Activated T-cell treated with anti-CD3 and anti-CD28 coated beads, Interleukin-2, amount 50 U/mL, for 72 hours (primary cell): ENCODE measurements around the gene RBPMS2. TPM values are rescaled to one million over a fixed set of nuclear protein-coding genes. Genes with fewer than 3 reads are reported as not detected.
A peak's percentile ranks its signal among the peaks of the same experiment; 100 is the strongest.
"Not testable (repeated sequence)": the region's sequence is repeated elsewhere in the genome, so short reads cannot be mapped to it uniquely, and the experiment has no call there.

Experiments
- ATAC-seq, 2 donors: fragments of 150-1000 bp; cut with Tn5 transposase; replicated peaks in 1 of 2; 2 replicates each; pipeline ENCODE4 v1.10.0; 2021; ENCODE audit warnings: moderate library complexity in 2 of 2, mild to moderate bottlenecking in 1 of 2
- DNase-seq, 2 donors: peaks; one replicate each; pipeline ENCODE4 v3.0.0; 2021 to 2022; ENCODE audit warnings: mixed read lengths in 1 of 2
- H3K27ac Mint-ChIP-seq: one replicate; pipeline ENCODE4 v1.8.0; 2022; ENCODE audit warnings: mild to moderate bottlenecking, moderate library complexity, mixed read lengths
- H3K27me3 Mint-ChIP-seq: one replicate; pipeline ENCODE4 v1.8.0; 2022; ENCODE audit warnings: low read depth, mixed read lengths
- H3K36me3 Mint-ChIP-seq, 2 donors: one replicate each; pipeline ENCODE4 v1.8.0; 2022; ENCODE audit warnings: mixed read lengths in 2 of 2, mild to moderate bottlenecking in 1 of 2; ENCODE audit not compliant: insufficient read depth in 2 of 2
- H3K4me1 Mint-ChIP-seq: one replicate; pipeline ENCODE4 v1.8.0; 2022; ENCODE audit warnings: low read depth, mixed read lengths
- H3K4me3 Mint-ChIP-seq, 2 donors: one replicate each; pipeline ENCODE4 v1.8.0; 2022; ENCODE audit warnings: mild to moderate bottlenecking in 2 of 2, mixed read lengths in 2 of 2, moderate library complexity in 2 of 2
- H3K9me3 Mint-ChIP-seq, 2 donors: one replicate each; pipeline ENCODE4 v1.8.0; 2022; ENCODE audit warnings: mixed read lengths in 2 of 2
- total RNA-seq, 2 donors: library from RNA; stranded (reverse); gene quantifications; one replicate each; pipeline ENCODE4 v1.2.3, GENCODE V29; 2022

RBPMS2 gene
- total RNA-seq, 2 donors from 2014 or later = 0.14 TPM; not detected in 1

DNA sequence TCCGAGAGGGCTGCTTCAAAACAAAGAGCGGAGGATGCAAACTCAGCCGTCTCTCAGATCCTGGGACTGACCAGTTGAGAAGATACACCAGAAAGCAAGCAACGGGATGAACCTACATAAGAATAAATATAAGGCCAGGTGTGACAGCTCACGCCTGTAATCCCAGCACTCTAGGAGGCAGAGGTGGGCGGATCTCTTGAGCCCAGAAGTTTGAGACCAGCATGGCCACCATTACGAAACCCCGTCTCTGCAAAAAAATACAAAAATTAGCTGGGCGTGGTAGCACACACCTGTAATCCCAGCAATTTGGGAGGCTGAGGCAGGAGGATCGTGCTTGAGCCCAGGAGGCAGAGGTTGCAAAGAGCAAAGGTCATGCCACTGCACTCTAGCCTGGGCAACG lies 31.7 kb downstream of the RBPMS2 start:
- H3K36me3 Mint-ChIP-seq = no peaks in the 10 kb centered on the region

DNA sequence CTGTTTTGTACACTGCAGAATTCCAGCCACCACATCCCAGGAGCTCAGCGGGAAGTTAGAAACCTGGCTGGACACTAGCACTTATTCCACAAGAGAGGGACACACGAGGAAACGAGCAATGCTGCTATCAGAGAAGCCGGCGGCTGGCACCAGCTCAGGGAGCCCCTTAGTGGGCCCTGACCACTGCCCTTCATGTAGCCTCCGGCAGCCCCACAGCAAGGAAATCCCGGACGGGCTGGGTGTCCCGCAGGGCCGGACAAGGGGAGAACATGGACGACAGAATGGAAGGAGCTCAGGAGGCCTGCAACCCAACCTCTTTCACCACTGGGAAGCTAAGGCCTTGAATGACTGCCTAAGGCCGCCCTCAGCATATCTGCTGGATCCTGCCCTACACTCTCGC lies 32.5 kb downstream of the RBPMS2 start:
- Mint-ChIP-seq H3K36me3 (no peaks in the 10 kb centered on the region), H3K4me3 (no peak overlapping the region), H3K4me1 (no peaks in the 10 kb centered on the region), H3K27me3 (peaks cover 10% of the 10 kb centered on the region), H3K9me3 (no peaks in the 10 kb centered on the region), H3K27ac (no peak overlapping the region)
- DNase-seq (no peak), ATAC-seq (no peak)

More for the DNA sequence above, 31.7 kb downstream of the RBPMS2 start:
- no peak for ATAC-seq
- Mint-ChIP-seq H3K27me3 (peaks cover 10% of the 10 kb centered on the region), H3K27ac (no peak overlapping the region), H3K9me3 (no peaks in the 10 kb centered on the region), H3K4me1 (no peaks in the 10 kb centered on the region), H3K4me3 (no peak overlapping the region)
- DNase-seq = no peak

DNA sequence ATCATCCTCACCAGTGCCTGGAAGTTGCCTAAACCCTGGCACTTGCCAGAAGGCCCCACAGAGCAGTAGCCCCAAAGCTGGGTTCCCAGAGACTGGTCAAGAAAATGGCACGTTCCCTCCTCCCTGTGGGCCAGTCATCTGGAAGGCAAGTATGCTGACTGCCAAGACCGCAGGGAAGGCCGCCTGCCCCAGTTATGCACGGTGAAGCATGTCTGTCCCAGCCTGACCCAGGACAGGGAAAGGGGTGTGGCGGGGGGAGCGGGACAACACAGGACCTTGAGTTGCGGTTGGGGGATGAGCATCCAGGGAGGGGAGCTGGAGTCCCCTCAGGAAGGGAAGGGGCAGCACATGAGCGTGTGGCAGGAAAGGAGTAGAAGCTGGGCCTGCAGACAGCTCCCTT lies 33.0 kb downstream of the RBPMS2 start:
- Mint-ChIP-seq H3K27me3 (peaks cover 5% of the 10 kb centered on the region), H3K4me3 (no peak overlapping the region), H3K9me3 (no peaks in the 10 kb centered on the region), H3K27ac (no peak overlapping the region), H3K36me3 (no peaks in the 10 kb centered on the region), H3K4me1 (no peaks in the 10 kb centered on the region)
- ATAC-seq (no peak), DNase-seq (no peak)

DNA sequence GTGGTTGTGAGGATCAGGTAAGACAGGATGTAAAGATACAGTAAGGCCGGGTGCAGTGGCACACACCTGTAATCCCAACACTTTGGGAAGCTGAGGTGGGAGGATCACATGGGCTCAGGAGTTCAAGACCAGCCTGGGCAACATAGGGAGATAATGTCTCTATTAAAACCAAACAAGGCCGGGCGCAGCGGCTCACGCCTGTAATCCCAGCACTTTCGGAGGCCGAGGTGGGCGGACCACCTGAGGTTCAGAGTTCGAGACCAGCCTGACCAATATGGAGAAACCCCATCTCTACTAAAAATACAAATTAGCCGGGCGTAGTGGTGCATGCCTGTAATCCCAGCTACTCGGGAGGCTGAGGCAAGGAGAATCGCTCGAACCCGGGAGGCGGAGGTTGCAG lies 33.7 kb downstream of the RBPMS2 start:
- ATAC-seq, H3K4me1 Mint-ChIP-seq, H3K27ac Mint-ChIP-seq, H3K27me3 Mint-ChIP-seq, H3K9me3 Mint-ChIP-seq, H3K4me3 Mint-ChIP-seq, DNase-seq, H3K36me3 Mint-ChIP-seq: not testable (repeated sequence)

DNA sequence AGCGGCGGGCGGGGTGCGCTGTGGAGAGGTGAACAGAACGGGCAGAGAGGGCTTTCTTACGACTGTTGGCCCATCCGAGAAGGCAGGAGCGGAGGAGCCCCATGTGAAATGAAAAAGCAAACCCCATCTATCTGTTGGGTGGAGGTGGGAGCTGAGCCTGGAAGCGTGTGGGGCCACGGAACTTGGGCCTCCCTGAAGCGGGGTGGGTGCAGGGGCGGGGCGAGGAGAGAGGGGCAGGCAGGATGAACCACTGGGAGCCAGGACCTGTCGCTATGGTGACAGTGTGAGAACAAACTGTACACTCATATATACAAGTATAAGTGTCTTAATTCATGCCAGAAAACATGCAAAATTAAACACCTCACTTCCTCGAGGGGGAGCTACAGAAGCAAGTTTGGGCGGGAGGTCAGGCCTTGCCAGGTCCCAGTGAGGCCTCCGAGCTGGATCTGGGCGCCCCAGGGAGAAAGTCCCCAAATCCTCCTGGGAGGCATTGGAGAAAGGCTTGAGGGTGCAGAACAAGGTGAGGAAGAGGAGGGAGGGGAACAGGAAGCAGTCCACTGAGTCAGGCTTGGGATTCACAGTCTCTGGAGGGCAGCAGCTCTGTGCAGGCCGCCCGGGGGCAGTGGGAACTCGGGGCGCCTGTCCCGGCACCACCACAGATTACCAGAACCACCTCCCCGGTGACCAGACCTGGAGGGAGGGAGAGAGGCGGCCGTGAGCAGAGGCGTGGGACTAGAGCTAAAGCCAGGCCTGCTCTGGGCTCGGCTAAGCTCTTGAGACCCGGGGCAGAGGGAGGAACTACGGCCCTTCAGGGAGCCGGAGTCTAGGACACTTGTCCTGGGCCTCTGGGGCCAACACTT lies 34.8 kb downstream of the RBPMS2 start:
- no peaks in the 10 kb centered on the region for H3K36me3 Mint-ChIP-seq
- no peak overlapping the region for H3K27ac Mint-ChIP-seq
- H3K9me3 Mint-ChIP-seq = no peaks in the 10 kb centered on the region
- no peak overlapping the region for H3K4me3 Mint-ChIP-seq
- no peak for ATAC-seq
- H3K4me1 Mint-ChIP-seq = no peaks in the 10 kb centered on the region
- DNase-seq = no peak
- H3K27me3 Mint-ChIP-seq = no peaks in the 10 kb centered on the region

DNA sequence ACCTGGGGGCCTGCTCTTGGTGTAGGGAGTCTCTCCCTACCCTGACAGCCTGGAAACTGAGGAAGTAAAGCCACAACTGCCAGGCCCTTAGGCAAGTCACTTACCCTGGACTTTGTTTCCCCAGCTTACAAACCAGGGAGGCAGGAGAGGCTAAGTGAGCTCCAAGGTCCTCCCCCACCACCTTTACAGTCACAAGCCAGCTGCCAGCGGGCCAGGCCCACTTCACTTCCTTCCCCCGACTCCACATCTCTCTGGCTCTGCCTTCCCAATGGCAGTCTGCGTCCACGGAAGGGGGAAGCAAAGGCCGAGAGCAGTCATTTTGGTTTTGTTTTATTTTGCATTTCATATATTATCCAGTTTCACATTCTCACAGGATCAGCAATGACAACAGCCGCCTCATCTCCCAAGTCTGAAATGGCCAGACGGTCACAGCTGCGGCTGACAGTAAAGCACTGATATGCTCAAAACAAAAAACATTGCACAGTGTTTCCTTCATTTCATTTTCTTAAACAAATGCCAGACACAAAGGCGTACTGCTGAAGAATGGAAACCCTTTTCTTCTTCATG lies 35.7 kb downstream of the RBPMS2 start:
- H3K4me1 Mint-ChIP-seq = no peaks in the 10 kb centered on the region
- H3K9me3 Mint-ChIP-seq = no peaks in the 10 kb centered on the region
- H3K36me3 Mint-ChIP-seq = no peaks in the 10 kb centered on the region
- no peaks in the 10 kb centered on the region for H3K27me3 Mint-ChIP-seq
- ATAC-seq (no peak), DNase-seq (no peak)
- no peak overlapping the region for H3K27ac Mint-ChIP-seq
- no peak overlapping the region for H3K4me3 Mint-ChIP-seq

DNA sequence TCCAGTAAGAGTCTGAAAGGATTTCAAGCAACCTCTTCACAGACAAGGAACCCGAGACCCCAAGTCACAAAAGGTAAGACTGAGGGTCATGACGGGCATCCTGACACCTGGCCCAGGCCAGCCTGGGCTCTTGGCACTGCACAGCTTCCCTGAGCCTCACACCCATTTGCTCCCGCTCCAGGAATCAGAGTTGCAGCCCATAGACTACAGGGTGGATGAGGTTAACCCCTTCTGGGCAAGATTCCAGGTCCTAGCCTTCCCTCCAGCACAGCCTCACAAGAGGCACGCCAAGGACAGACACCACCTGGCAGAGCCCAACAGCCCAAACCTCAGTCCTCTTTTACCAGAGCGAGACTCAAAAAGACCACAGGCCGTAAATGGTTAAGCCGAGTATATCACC lies 36.2 kb downstream of the RBPMS2 start:
- no peak for ATAC-seq
- Mint-ChIP-seq H3K4me3 (no peak overlapping the region), H3K27ac (no peak overlapping the region), H3K4me1 (no peaks in the 10 kb centered on the region), H3K27me3 (no peaks in the 10 kb centered on the region), H3K36me3 (no peaks in the 10 kb centered on the region), H3K9me3 (no peaks in the 10 kb centered on the region)
- DNase-seq = no peak

DNA sequence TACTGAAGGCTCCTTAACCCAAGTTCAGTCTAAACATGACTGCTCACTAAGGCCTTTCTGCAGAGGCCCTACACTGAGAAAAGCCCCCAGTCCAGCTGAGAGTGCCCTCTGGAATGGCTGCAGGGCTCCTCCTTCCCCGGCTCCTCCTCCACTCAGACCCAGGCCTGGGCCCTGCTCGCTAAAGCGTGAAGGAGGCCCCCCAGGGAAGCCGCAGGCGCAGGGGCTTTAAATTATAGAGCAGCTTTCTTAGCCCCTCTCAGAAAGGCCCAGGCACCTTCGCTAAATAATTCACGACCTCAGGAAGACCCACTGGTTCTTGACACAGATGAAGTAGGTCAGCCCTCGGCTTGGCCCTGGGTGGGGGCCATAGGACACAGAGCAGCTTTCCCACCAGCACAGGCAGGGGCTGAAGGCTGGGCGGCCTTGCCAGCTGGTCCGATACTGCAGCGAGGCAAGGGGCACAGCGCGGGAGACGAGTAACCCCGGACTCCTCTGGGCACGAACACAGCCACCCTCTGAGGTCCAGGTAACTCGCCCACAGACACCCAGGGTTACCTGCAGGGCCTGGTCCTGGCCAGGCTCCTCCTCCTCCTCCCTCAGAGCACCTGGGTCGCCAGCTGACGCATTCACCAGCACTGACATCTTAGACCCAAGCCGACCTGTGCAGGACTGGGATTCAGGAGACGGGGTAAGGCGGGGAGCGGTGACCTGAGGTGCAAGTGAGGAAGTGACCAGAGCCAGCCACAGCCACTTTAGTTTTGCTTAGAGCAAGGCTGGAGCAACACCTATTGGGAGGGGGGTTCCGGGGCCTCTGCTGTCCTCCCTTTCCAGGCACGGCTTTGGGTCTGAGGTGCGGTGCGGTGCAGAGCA lies 36.9 kb downstream of the RBPMS2 start:
- no peak for ATAC-seq
- no peak overlapping the region for H3K27ac Mint-ChIP-seq

DNA sequence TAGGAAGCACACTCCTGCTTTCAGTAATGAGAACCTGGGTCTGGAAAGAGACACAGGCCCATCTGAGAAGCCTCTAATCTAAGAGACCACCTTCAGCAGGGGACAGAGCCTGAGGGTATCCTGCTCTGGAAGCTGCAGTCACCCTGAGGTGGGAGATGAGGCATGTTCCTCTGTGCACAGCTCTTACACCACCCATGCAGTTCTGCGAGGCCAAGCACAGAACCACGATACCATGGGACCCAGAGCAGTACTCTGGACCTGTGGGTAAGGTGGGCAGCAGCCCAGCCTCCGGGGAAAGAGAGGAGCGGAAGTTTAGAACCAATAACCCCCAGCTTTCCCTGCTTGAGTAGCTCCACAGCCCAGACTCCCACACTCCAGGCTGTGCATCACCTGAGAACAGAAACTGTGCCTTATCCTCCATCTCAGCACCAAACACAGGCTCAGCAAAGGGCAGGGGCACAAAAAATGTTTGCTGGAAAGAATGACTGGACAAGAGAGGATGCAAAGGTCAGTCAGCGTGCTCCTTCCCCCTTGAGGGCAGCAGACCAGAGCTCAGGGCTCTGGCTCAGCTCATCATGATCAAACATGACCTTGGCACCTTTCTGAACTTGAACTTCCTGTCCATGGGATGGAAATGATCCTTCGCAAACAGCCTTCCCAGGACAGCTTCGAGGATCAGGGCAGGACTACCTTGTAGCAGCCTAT lies 43.1 kb downstream of the RBPMS2 start:
- H3K4me3 Mint-ChIP-seq = no peak overlapping the region
- no peaks in the 10 kb centered on the region for H3K36me3 Mint-ChIP-seq
- peaks cover 5% of the 10 kb centered on the region for H3K27me3 Mint-ChIP-seq
- H3K4me1 Mint-ChIP-seq = peaks cover 12% of the 10 kb centered on the region
- no peak overlapping the region for H3K27ac Mint-ChIP-seq
- no peak for DNase-seq
- no peak for ATAC-seq
- no peaks in the 10 kb centered on the region for H3K9me3 Mint-ChIP-seq

More for the DNA sequence above, 36.9 kb downstream of the RBPMS2 start:
- H3K4me3 Mint-ChIP-seq = no peak overlapping the region
- no peaks in the 10 kb centered on the region for H3K27me3 Mint-ChIP-seq
- no peaks in the 10 kb centered on the region for H3K36me3 Mint-ChIP-seq
- DNase-seq = no peak
- no peaks in the 10 kb centered on the region for H3K4me1 Mint-ChIP-seq
- H3K9me3 Mint-ChIP-seq = no peaks in the 10 kb centered on the region

DNA sequence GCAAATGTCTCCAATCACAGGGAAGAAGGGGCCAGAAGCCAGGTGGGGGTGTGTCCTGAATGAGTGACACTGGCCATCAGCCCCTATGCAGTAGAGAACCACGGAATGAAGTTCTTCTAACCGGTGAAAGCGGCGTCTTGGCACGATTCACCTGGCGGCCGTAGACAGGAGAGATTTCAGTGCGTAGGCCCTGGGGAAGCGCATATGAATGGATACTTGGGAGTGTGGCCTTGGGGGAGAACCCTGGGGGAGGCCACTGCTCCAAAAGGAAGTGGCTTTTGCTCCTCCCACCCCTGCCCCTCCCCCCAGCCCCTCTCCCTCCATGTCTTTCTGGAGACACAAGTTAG lies 43.6 kb downstream of the RBPMS2 start:
- H3K27ac Mint-ChIP-seq = no peak overlapping the region
- H3K4me3 Mint-ChIP-seq = no peak overlapping the region
- ATAC-seq = no peak

DNA sequence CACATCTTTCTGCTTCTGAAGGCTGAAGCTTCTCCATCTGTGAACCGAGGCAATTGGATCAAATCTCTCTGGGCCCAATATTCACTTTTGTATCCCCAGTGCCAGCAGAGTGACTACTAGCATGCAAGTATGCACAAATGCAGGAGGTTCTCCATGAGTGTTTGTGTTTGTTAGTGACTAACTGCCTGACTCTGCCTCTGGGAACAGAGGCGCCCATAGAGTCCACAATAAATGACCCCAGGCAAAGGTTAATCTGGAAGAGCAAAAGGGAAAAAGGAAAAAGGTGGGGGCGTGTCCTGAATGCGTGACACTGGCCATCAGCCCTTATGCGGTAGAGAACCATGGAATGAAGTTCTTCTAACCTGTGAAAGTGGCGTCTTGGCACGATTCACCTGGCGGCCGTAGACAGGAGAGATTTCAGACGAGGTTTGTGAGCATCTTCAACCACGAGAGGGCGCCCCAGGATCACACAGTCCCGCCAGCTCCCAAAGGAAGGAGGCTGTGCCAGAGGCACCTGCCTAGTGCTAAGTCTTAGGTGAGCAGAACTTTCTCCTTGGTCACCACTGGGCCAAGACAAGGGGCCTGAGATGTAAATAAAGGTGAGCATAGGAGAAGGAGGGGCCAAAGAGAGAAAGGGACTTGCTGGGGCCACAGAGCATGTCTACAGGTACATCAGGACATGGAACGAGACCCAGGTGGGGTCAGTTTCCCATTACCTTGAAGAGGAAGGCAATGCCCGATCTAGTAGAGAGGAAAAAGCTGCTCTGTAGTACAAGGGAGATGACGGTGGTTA lies 44.2 kb downstream of the RBPMS2 start:
- H3K36me3 Mint-ChIP-seq = no peaks in the 10 kb centered on the region
- H3K4me3 Mint-ChIP-seq = no peak overlapping the region
- H3K27me3 Mint-ChIP-seq = peaks cover 5% of the 10 kb centered on the region
- peak; percentile 85 to 86 for DNase-seq
- peak; percentile 80 to 84 for ATAC-seq
- H3K27ac Mint-ChIP-seq = no peak overlapping the region
- peaks cover 12% of the 10 kb centered on the region for H3K4me1 Mint-ChIP-seq
- no peaks in the 10 kb centered on the region for H3K9me3 Mint-ChIP-seq

More for the DNA sequence above, 43.6 kb downstream of the RBPMS2 start:
- H3K9me3 Mint-ChIP-seq = no peaks in the 10 kb centered on the region
- peaks cover 12% of the 10 kb centered on the region for H3K4me1 Mint-ChIP-seq
- DNase-seq = no peak
- H3K27me3 Mint-ChIP-seq = peaks cover 5% of the 10 kb centered on the region
- H3K36me3 Mint-ChIP-seq = no peaks in the 10 kb centered on the region

DNA sequence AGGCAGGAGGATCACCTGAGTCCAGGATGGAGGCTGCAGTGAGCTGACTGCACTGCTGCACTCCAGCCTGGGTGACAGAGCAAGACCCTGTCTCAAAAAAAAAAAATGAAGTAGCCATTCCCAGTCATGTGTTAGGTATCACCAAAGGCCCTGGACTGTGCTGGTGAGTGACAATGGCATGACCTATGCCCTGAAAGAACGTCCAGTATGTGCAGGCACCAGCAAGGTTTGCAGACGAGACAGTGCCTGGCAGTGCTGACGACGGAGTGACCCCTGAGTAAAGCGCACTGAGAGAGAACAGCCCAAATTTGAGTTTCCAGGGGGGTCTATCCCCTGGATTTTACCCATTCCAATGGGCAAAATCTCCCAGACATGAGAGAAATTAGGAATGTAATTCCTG lies 45.2 kb downstream of the RBPMS2 start:
- no peak overlapping the region for H3K27ac Mint-ChIP-seq
- no peaks in the 10 kb centered on the region for H3K9me3 Mint-ChIP-seq
- peaks cover 5% of the 10 kb centered on the region for H3K27me3 Mint-ChIP-seq
- peaks cover 12% of the 10 kb centered on the region for H3K4me1 Mint-ChIP-seq
- ATAC-seq = no peak
- no peak for DNase-seq
- no peak overlapping the region for H3K4me3 Mint-ChIP-seq
- no peaks in the 10 kb centered on the region for H3K36me3 Mint-ChIP-seq
